Endothelial cell of umbilical vein (primary cell): ENCODE results near the gene P2RY8. TPM values are rescaled to one million over a fixed set of nuclear protein-coding genes. Genes with fewer than 3 reads are reported as not detected.

Experiments used
- BruUV-seq: library from RNA; stranded (reverse); fragments of 400-500 nt; replicated peaks from 2 replicates; lab custom pipeline; 2021; lab: Mats Ljungman, UMichigan
- CTCF ChIA-PET: fragments of 300-600, 350-600 bp; sonication (Branson Sonifier 250); formaldehyde crosslinking; loops from one replicate; lab custom pipeline; 2021; ENCODE audit warnings: antibody characterized with exemption, inconsistent platforms; lab: Charles Lee
- POLR2A ChIA-PET: fragments of 300-600, 350-600 bp; sonication (Branson Sonifier 250); formaldehyde crosslinking; loops from one replicate; lab custom pipeline; 2021; ENCODE audit warnings: antibody characterized with exemption, inconsistent platforms; lab: Charles Lee
- DNase-seq: peaks from one replicate; pipeline ENCODE4 v3.0.0-alpha.2; 2011; ENCODE audit warnings: low read depth, low spot score
- FAIRE-seq: peaks from 2 replicates; lab custom pipeline; 2011; peaks lifted over from hg19 to GRCh38; lab: Jason Lieb, UNC
- H2AFZ ChIP-seq: 2 replicates; pipeline ENCODE4 v1.6.0; 2012; ENCODE audit warnings: low read depth, low read length, control low read depth, inconsistent platforms
- H3K27ac ChIP-seq: 2 replicates; pipeline ENCODE4 v1.5.1; 2011; ENCODE audit warnings: low read depth, mild to moderate bottlenecking, control low read depth, low read length, moderate library complexity; ENCODE audit not compliant: insufficient read depth
- H3K27me3 ChIP-seq, 2 experiments: 2 replicates each; pipeline versions ENCODE4 v1.6.0 to v1.6.1; 2011; ENCODE audit warnings: low read length in 2 of 2, mixed read lengths in 1 of 2; ENCODE audit not compliant: control insufficient read depth in 2 of 2, insufficient read depth in 2 of 2
- H3K36me3 ChIP-seq, 2 experiments: 2 replicates in 1 of 2; 3 replicates in 1 of 2; pipeline ENCODE4 v1.5.1; 2011; ENCODE audit warnings: low read length in 2 of 2, mild to moderate bottlenecking in 1 of 2, moderate library complexity in 1 of 2; ENCODE audit not compliant: control insufficient read depth in 2 of 2, insufficient read depth in 2 of 2; ENCODE audit errors: extremely low read depth in 1 of 2
- H3K4me1 ChIP-seq: 3 replicates; pipeline ENCODE4 v1.5.1; 2011; ENCODE audit warnings: mild to moderate bottlenecking, low read length; ENCODE audit not compliant: control insufficient read depth, insufficient read depth; ENCODE audit errors: extremely low read depth
- H3K4me2 ChIP-seq: 2 replicates; pipeline ENCODE4 v1.6.1; 2011; ENCODE audit warnings: low read length, control low read depth, mixed read lengths; ENCODE audit not compliant: insufficient read depth
- H3K4me3 ChIP-seq, 3 experiments: fragments of 200-600 bp in 1 of 3; sonication (generic), shearing (Covaris generic) in 1 of 3; replicated peaks in 1 of 3; 2 replicates each; pipeline ENCODE4 v1.5.1; 2011 to 2016; ENCODE audit warnings: control low read depth in 3 of 3, low read length in 3 of 3, mild to moderate bottlenecking in 2 of 3, inconsistent platforms in 1 of 3, low read depth in 1 of 3, moderate library complexity in 1 of 3; ENCODE audit not compliant: insufficient read depth in 1 of 3
- H3K79me2 ChIP-seq: 2 replicates; pipeline ENCODE4 v1.6.0; 2012; ENCODE audit warnings: low read length, inconsistent platforms; ENCODE audit not compliant: control insufficient read depth, insufficient read depth
- H3K9ac ChIP-seq: replicated peaks from 2 replicates; pipeline ENCODE3; 2011; ENCODE audit warnings: low read length, control low read depth; ENCODE audit not compliant: insufficient read depth; ENCODE audit errors: extremely low read depth
- H3K9me1 ChIP-seq: replicated peaks from 3 replicates; pipeline ENCODE4 v1.6.0; 2011; ENCODE audit warnings: mild to moderate bottlenecking, low read length; ENCODE audit not compliant: control insufficient read depth, insufficient read depth; ENCODE audit errors: extremely low read depth
- H3K9me3 ChIP-seq: replicated peaks from 2 replicates; pipeline ENCODE4 v1.5.1; 2012; ENCODE audit warnings: low read length, inconsistent platforms; ENCODE audit not compliant: control insufficient read depth, insufficient read depth
- H4K20me1 ChIP-seq: replicated peaks from 2 replicates; pipeline ENCODE3; 2011; ENCODE audit warnings: mild to moderate bottlenecking, low read length; ENCODE audit not compliant: control insufficient read depth, insufficient read depth; ENCODE audit errors: extremely low read depth
- CTCF ChIP-seq, 2 donors: IDR thresholded peaks; 1 replicate in 1 of 2; 2 replicates in 1 of 2; pipeline ENCODE4 v1.5.1; 2011; ENCODE audit warnings: low read length in 2 of 2, mild to moderate bottlenecking in 2 of 2, moderate library complexity in 2 of 2, control low read depth in 1 of 2, inconsistent platforms in 1 of 2, low read depth in 1 of 2; ENCODE audit not compliant: insufficient read depth in 1 of 2; ENCODE audit errors: extremely low read depth in 1 of 2
- EZH2 ChIP-seq: IDR thresholded peaks from 2 replicates; pipeline ENCODE4 v1.6.1; 2012; ENCODE audit warnings: borderline replicate concordance, low read depth, mild to moderate bottlenecking, moderate library complexity, low read length, inconsistent platforms; ENCODE audit not compliant: severe bottlenecking
- FOS ChIP-seq: IDR thresholded peaks from 2 replicates; pipeline ENCODE4 v1.6.1; 2011; ENCODE audit warnings: mild to moderate bottlenecking, low read length, moderate library complexity, borderline replicate concordance; ENCODE audit not compliant: insufficient read depth
- GATA2 ChIP-seq: IDR thresholded peaks from 2 replicates; pipeline ENCODE4 v1.7.0; 2011; ENCODE audit warnings: low read depth, mild to moderate bottlenecking, moderate library complexity, mixed read lengths, low read length; ENCODE audit not compliant: insufficient read length, insufficient read depth
- JUN ChIP-seq: IDR thresholded peaks from 2 replicates; pipeline ENCODE4 v1.6.1; 2011; ENCODE audit warnings: borderline replicate concordance, low read depth; ENCODE audit not compliant: insufficient read length, insufficient read depth
- MAX ChIP-seq: IDR thresholded peaks from 2 replicates; pipeline ENCODE4 v1.6.1; 2011; ENCODE audit not compliant: insufficient read depth, insufficient read length
- MYC ChIP-seq: IDR thresholded peaks from one replicate; pipeline ENCODE4 v1.6.1; 2011; ENCODE audit warnings: mild to moderate bottlenecking, low read depth, low read length
- POLR2A ChIP-seq: IDR thresholded peaks from 2 replicates; pipeline ENCODE4 v1.6.1; 2012; ENCODE audit warnings: low read depth, mild to moderate bottlenecking, control low read depth, low read length
- POLR2AphosphoS5 ChIP-seq: IDR thresholded peaks from 2 replicates; pipeline ENCODE4 v1.6.1; 2012; ENCODE audit warnings: low read depth, mild to moderate bottlenecking, control low read depth, low read length, moderate library complexity; ENCODE audit not compliant: insufficient read depth
- dilution Hi-C: fragments of 300-500 bp; cut with MboI; formaldehyde crosslinking; loops from one replicate; pipeline ENCODE4 v1.15.0; 2019; ENCODE audit warnings: low sequenced_read_pairs; ENCODE audit not compliant: extremely low pct_ligation_motif_present
- intact Hi-C: fragments of 100-400 bp; cut with micrococcal nuclease; formaldehyde crosslinking; loops from one replicate; pipeline ENCODE4 v1.10.0; 2022
- polyA plus RNA-seq, 4 experiments: library from polyadenylated mRNA; depleted of rRNA in 3 of 4; stranded (reverse) in 3 of 4; unstranded in 1 of 4; fragments of >200 nt; gene quantifications; 2 replicates each; pipeline versions ENCODE4 v1.2.1 to v1.2.3, GENCODE V29; 2011 to 2012; ENCODE audit warnings: missing spikeins in 1 of 4
- total RNA-seq: library from RNA; stranded (reverse); gene quantifications from 2 replicates; pipeline ENCODE4 v1.2.3, GENCODE V29; 2021

Gene P2RY8
- total and polyA plus RNA-seq, 2 donors (not counting 3 experiments of a cell fraction or from before 2014, with no cell fraction given), result not detected

GRCh38 chrX:1423215-1423614, 113.8 kb downstream of the P2RY8 start:
- no peaks in the 10 kb centered on the region for H3K79me2 ChIP-seq
- H3K9ac ChIP-seq, result no peak overlapping the region
- no peak overlapping the region for H3K4me3 ChIP-seq
- H2AFZ ChIP-seq, result no peak overlapping the region
- TF ChIP-seq EZH2, result no peak
- no peak for TF ChIP-seq CTCF (IDR thresholded peaks at IDR 0.05; ENCODE audit: extremely low read depth in 1 of 2, insufficient read depth in 1 of 2, low read depth in 1 of 2, low read length in 2 of 2)
- no peak for TF ChIP-seq POLR2A
- no peak for TF ChIP-seq FOS
- TF ChIP-seq JUN, result no peak
- TF ChIP-seq GATA2, result no peak
- no peak for TF ChIP-seq MAX
- TF ChIP-seq POLR2AphosphoS5, result no peak
- no peak for TF ChIP-seq MYC
- no peak for DNase-seq
- H3K36me3 ChIP-seq, result peaks cover 2 to 8% of the 10 kb centered on the region in 2 experiments
- CTCF ChIA-PET, result no interaction called here
- intact Hi-C loops (no loop called here), dilution Hi-C loops (no loop called here)
- no peak overlapping the region for H3K4me2 ChIP-seq
- no TSS peak for BruUV-seq
- no peaks in the 10 kb centered on the region for H3K9me3 ChIP-seq
- H4K20me1 ChIP-seq, result no peaks in the 10 kb centered on the region
- FAIRE-seq, result no peak
- H3K27me3 ChIP-seq, result no peaks in the 10 kb centered on the region
- H3K27ac ChIP-seq, result no peak overlapping the region
- no peaks in the 10 kb centered on the region for H3K9me1 ChIP-seq
- POLR2A ChIA-PET, result no interaction called here
- no peaks in the 10 kb centered on the region for H3K4me1 ChIP-seq
